ENCODE data around the gene SUDS3. TPM values are rescaled to one million over a fixed set of nuclear protein-coding genes. Genes with fewer than 3 reads are reported as not detected.
"Not testable (repeated sequence)": the region's sequence is repeated elsewhere in the genome, so short reads cannot be mapped to it uniquely, and the experiment has no call there.

SUDS3 gene
- total and polyA plus RNA-seq, 5 experiments from 2014 or later: 10.7 to 31.7 (median 13.9) TPM

- Mint-ChIP-seq H3K4me1 (peaks cover 19 to 58% (median 46%) of the 10 kb centered on the region in 4 donors), H3K9me3 (no peaks in the 10 kb centered on the region), H3K36me3 (peaks cover 0 to 12% (median under 1%) of the 10 kb centered on the region in 3 donors), H3K27me3 (no peaks in the 10 kb centered on the region), H3K27ac (peak overlapping the region in 4 of 10 donors; percentile 24 to 66 (median 54)), H3K4me3 (peak overlapping the region in 1 of 10 donors; percentile 8)
- DNase-seq (no peak), ATAC-seq (no peak)
- POLR2A ChIA-PET: no interaction called here
These were observed 31.5 kb upstream of the SUDS3 start for GRCh38 chr12:118344829-118345228.

- DNase-seq: no peak
- Mint-ChIP-seq H3K36me3 (peaks cover 0 to 12% (median 0%) of the 10 kb centered on the region in 3 donors), H3K27ac (peak overlapping the region in 3 of 10 donors; percentile 24 to 66 (median 49)), H3K4me1 (peaks cover 22 to 59% (median 47%) of the 10 kb centered on the region in 4 donors), H3K4me3 (no peak overlapping the region), H3K9me3 (no peaks in the 10 kb centered on the region), H3K27me3 (no peaks in the 10 kb centered on the region)
- POLR2A ChIA-PET: no interaction called here
- ATAC-seq: no peak
These were observed 31.0 kb upstream of the SUDS3 start for GRCh38 chr12:118345355-118345754.

GRCh38 chr12:118346895-118347294 lies 29.5 kb upstream of the SUDS3 start:
- peak overlapping the region in 9 of 10 donors; percentile 6 to 84 (median 63) for H3K27ac Mint-ChIP-seq

GRCh38 chr12:118347916-118348315 lies 28.4 kb upstream of the SUDS3 start:
- H3K9me3 Mint-ChIP-seq: no peaks in the 10 kb centered on the region
- H3K36me3 Mint-ChIP-seq: peaks cover 0 to 13% (median 0%) of the 10 kb centered on the region in 3 donors
- POLR2A ChIA-PET: interaction anchor here (0.8 kb wide), 1 partner anchor 25 kb away, joined by 3 read pairs; the partner anchor contains the start of gene TAOK3
- ATAC-seq (no peak), DNase-seq (no peak)
- H3K4me1 Mint-ChIP-seq: peaks cover 21 to 57% (median 47%) of the 10 kb centered on the region in 4 donors
- H3K4me3 Mint-ChIP-seq: peak overlapping the region in 6 of 10 donors; percentile 2 to 29 (median 16)
- no peaks in the 10 kb centered on the region for H3K27me3 Mint-ChIP-seq
- H3K27ac Mint-ChIP-seq: peak overlapping the region in 5 of 10 donors; percentile 17 to 80 (median 68)

More at GRCh38 chr12:118346895-118347294, 29.5 kb upstream of the SUDS3 start:
- POLR2A ChIA-PET: no interaction called here
- H3K9me3 Mint-ChIP-seq: no peaks in the 10 kb centered on the region
- ATAC-seq (no peak), DNase-seq (no peak)
- H3K4me3 Mint-ChIP-seq: peak overlapping the region in 3 of 10 donors; percentile 26 to 59 (median 32)
- H3K4me1 Mint-ChIP-seq: peaks cover 23 to 60% (median 48%) of the 10 kb centered on the region in 4 donors
- H3K36me3 Mint-ChIP-seq: peaks cover 0 to 13% (median 0%) of the 10 kb centered on the region in 3 donors
- H3K27me3 Mint-ChIP-seq: no peaks in the 10 kb centered on the region

- no peak overlapping the region for H3K4me3 Mint-ChIP-seq
- H3K4me1 Mint-ChIP-seq: peaks cover 27 to 65% (median 49%) of the 10 kb centered on the region in 4 donors
- H3K9me3 Mint-ChIP-seq: peaks cover 0 to 2% (median 0%) of the 10 kb centered on the region in 9 donors
- no peaks in the 10 kb centered on the region for H3K27me3 Mint-ChIP-seq
- H3K36me3 Mint-ChIP-seq: peaks cover 0 to 19% (median 13%) of the 10 kb centered on the region in 3 donors
- POLR2A ChIA-PET: no interaction called here
- no peak for ATAC-seq
- H3K27ac Mint-ChIP-seq: peak overlapping the region in 1 of 10 donors; percentile 18
- no peak for DNase-seq
These were observed 25.3 kb upstream of the SUDS3 start for GRCh38 chr12:118350908-118351559.

GRCh38 chr12:118353721-118354120 lies 22.6 kb upstream of the SUDS3 start:
- peak overlapping the region in 5 of 10 donors; percentile 6 to 63 (median 16) for H3K27ac Mint-ChIP-seq
- H3K27me3 Mint-ChIP-seq: no peaks in the 10 kb centered on the region
- POLR2A ChIA-PET: no interaction called here
- H3K4me3 Mint-ChIP-seq: no peak overlapping the region
- no peak for DNase-seq
- ATAC-seq: no peak
- peaks cover 0 to 14% (median 13%) of the 10 kb centered on the region in 3 donors for H3K36me3 Mint-ChIP-seq
- peaks cover 22 to 69% (median 46%) of the 10 kb centered on the region in 4 donors for H3K4me1 Mint-ChIP-seq
- H3K9me3 Mint-ChIP-seq: peaks cover 0 to 2% (median 0%) of the 10 kb centered on the region in 9 donors

- POLR2A ChIA-PET, H3K27me3 Mint-ChIP-seq, ATAC-seq, DNase-seq, H3K9me3 Mint-ChIP-seq, H3K4me3 Mint-ChIP-seq: not testable (repeated sequence)
- H3K27ac Mint-ChIP-seq: peak overlapping the region in 1 of 10 donors; percentile 16
- H3K4me1 Mint-ChIP-seq: peaks cover 24 to 72% (median 50%) of the 10 kb centered on the region in 4 donors
- H3K36me3 Mint-ChIP-seq: peaks cover 0 to 13% (median 12%) of the 10 kb centered on the region in 3 donors
These were observed 21.9 kb upstream of the SUDS3 start for GRCh38 chr12:118354503-118354902.

GRCh38 chr12:118354903-118355302 lies 21.5 kb upstream of the SUDS3 start:
- H3K4me1 Mint-ChIP-seq: peaks cover 27 to 76% (median 54%) of the 10 kb centered on the region in 4 donors
- ATAC-seq: no peak
- DNase-seq: no peak
- H3K4me3 Mint-ChIP-seq: peak overlapping the region in 1 of 10 donors; percentile 18
- H3K27ac Mint-ChIP-seq: peak overlapping the region in 1 of 10 donors; percentile 16
- POLR2A ChIA-PET: no interaction called here
- H3K9me3 Mint-ChIP-seq: peaks cover 0 to 4% (median 0%) of the 10 kb centered on the region in 9 donors
- peaks cover 0 to 13% (median 12%) of the 10 kb centered on the region in 3 donors for H3K36me3 Mint-ChIP-seq
- no peaks in the 10 kb centered on the region for H3K27me3 Mint-ChIP-seq

GRCh38 chr12:118355843-118356242 lies 20.5 kb upstream of the SUDS3 start:
- H3K4me3 Mint-ChIP-seq: peak overlapping the region in 2 of 10 donors; percentile 45
- DNase-seq (no peak), ATAC-seq (no peak)
- no peaks in the 10 kb centered on the region for H3K27me3 Mint-ChIP-seq
- peaks cover 0 to 13% (median 12%) of the 10 kb centered on the region in 3 donors for H3K36me3 Mint-ChIP-seq
- POLR2A ChIA-PET: interaction anchor here (0.7 kb wide), 1 partner anchor 1445 kb away, joined by 3 read pairs; no protein-coding TSS in a partner anchor
- H3K27ac Mint-ChIP-seq: peak overlapping the region in 1 of 10 donors; percentile 12
- peaks cover 23 to 74% (median 52%) of the 10 kb centered on the region in 4 donors for H3K4me1 Mint-ChIP-seq
- peaks cover 0 to 4% (median 0%) of the 10 kb centered on the region in 9 donors for H3K9me3 Mint-ChIP-seq

- no peak for DNase-seq
- no peaks in the 10 kb centered on the region for H3K27me3 Mint-ChIP-seq
These were observed 19.5 kb upstream of the SUDS3 start for GRCh38 chr12:118356809-118357256.

GRCh38 chr12:118357257-118358007 lies 18.9 kb upstream of the SUDS3 start:
- H3K4me1 Mint-ChIP-seq: peaks cover 23 to 72% (median 51%) of the 10 kb centered on the region in 4 donors
- peak overlapping the region; percentile 54 to 95 (median 80) for H3K27ac Mint-ChIP-seq
- ATAC-seq (peak; percentile 67 to 72), DNase-seq (peak in 9 of 10 donors; percentile 22 to 75 (median 53))
- H3K27me3 Mint-ChIP-seq: no peaks in the 10 kb centered on the region
- peaks cover 0 to 4% (median 0%) of the 10 kb centered on the region in 9 donors for H3K9me3 Mint-ChIP-seq
- POLR2A ChIA-PET: interaction anchor here (4.0 to 4.7 kb wide), 2 partner anchors 16 to 19 kb away, joined by 33 to 46 read pairs; partner anchors contain the start of genes SUDS3 and TAOK3
- H3K36me3 Mint-ChIP-seq: peaks cover 0 to 13% (median 10%) of the 10 kb centered on the region in 3 donors
- peak overlapping the region; percentile 71 to 98 (median 85) for H3K4me3 Mint-ChIP-seq

More at GRCh38 chr12:118356809-118357256, 19.5 kb upstream of the SUDS3 start:
- ATAC-seq: no peak
- peaks cover 0 to 4% (median 0%) of the 10 kb centered on the region in 9 donors for H3K9me3 Mint-ChIP-seq
- peaks cover 23 to 72% (median 50%) of the 10 kb centered on the region in 4 donors for H3K4me1 Mint-ChIP-seq
- peak overlapping the region; percentile 39 to 95 (median 76) for H3K27ac Mint-ChIP-seq
- H3K4me3 Mint-ChIP-seq: peak overlapping the region in 9 of 10 donors; percentile 71 to 98 (median 88)
- POLR2A ChIA-PET: interaction anchor here (4.0 to 4.7 kb wide), 2 partner anchors 17 to 20 kb away, joined by 33 to 46 read pairs; partner anchors contain the start of genes SUDS3 and TAOK3
- peaks cover 0 to 13% (median 12%) of the 10 kb centered on the region in 3 donors for H3K36me3 Mint-ChIP-seq

GRCh38 chr12:118358008-118358359 lies 18.4 kb upstream of the SUDS3 start:
- H3K27ac Mint-ChIP-seq: peak overlapping the region in 6 of 10 donors; percentile 65 to 95 (median 82)
- ATAC-seq (no peak), DNase-seq (no peak)
- peak overlapping the region; percentile 71 to 98 (median 90) for H3K4me3 Mint-ChIP-seq
- H3K4me1 Mint-ChIP-seq: peaks cover 22 to 69% (median 47%) of the 10 kb centered on the region in 4 donors
- peaks cover 0 to 13% (median 8%) of the 10 kb centered on the region in 3 donors for H3K36me3 Mint-ChIP-seq
- H3K9me3 Mint-ChIP-seq: peaks cover 0 to 4% (median 0%) of the 10 kb centered on the region in 9 donors
- H3K27me3 Mint-ChIP-seq: no peaks in the 10 kb centered on the region
- POLR2A ChIA-PET: interaction anchor here (0.6 to 4.7 kb wide), 3 partner anchors 10 to 18 kb away, joined by 3 to 46 read pairs (median 33); partner anchors contain the start of genes SUDS3 and TAOK3

All from naive thymus-derived CD8-positive, alpha-beta T cell (primary cell).